HG03175 (cell line): Measurements from ENCODE around the gene PTPRN2.

Experiments used
- ATAC-seq: cut with Tn5 transposase; IDR thresholded peaks from one replicate; pipeline ENCODE4 v1.9.1; 2021; ENCODE audit warnings: mild to moderate bottlenecking, moderate library complexity; ENCODE audit not compliant: unreplicated experiment

PTPRN2 gene

GRCh38 chr7:158117341-158118222, 470.0 kb downstream of the PTPRN2 start:
- ATAC-seq, result no peak

GRCh38 chr7:158116235-158116634, 471.4 kb downstream of the PTPRN2 start:
- no peak for ATAC-seq

GRCh38 chr7:158114056-158114850, 473.4 kb downstream of the PTPRN2 start:
- no peak for ATAC-seq

GRCh38 chr7:158113321-158114025, 474.1 kb downstream of the PTPRN2 start:
- ATAC-seq, result no peak

- no peak for ATAC-seq
These were observed 474.9 kb downstream of the PTPRN2 start for GRCh38 chr7:158112571-158113320.

GRCh38 chr7:158111906-158112570, 475.6 kb downstream of the PTPRN2 start:
- no peak for ATAC-seq

- no peak for ATAC-seq
These were observed 476.4 kb downstream of the PTPRN2 start for GRCh38 chr7:158111049-158111751.

GRCh38 chr7:158110661-158111048, 477.0 kb downstream of the PTPRN2 start:
- ATAC-seq, result no peak

- ATAC-seq, result no peak
These were observed 477.5 kb downstream of the PTPRN2 start for GRCh38 chr7:158110034-158110590.

GRCh38 chr7:158109364-158110033, 478.1 kb downstream of the PTPRN2 start:
- ATAC-seq, result no peak

- no peak for ATAC-seq
These were observed 478.9 kb downstream of the PTPRN2 start for GRCh38 chr7:158108646-158109293.

- no peak for ATAC-seq
These were observed 479.8 kb downstream of the PTPRN2 start for GRCh38 chr7:158107806-158108205.

GRCh38 chr7:158106272-158106671, 481.4 kb downstream of the PTPRN2 start:
- no peak for ATAC-seq

GRCh38 chr7:158103378-158103777, 484.2 kb downstream of the PTPRN2 start:
- no peak for ATAC-seq

GRCh38 chr7:158102897-158103296, 484.7 kb downstream of the PTPRN2 start:
- ATAC-seq, result no peak

GRCh38 chr7:158101821-158102450, 485.7 kb downstream of the PTPRN2 start:
- no peak for ATAC-seq

GRCh38 chr7:158098125-158099030, 489.2 kb downstream of the PTPRN2 start:
- no peak for ATAC-seq
